GM04504 (cell line): Measurements from ENCODE around the gene DNAH8.

ENCODE experiments used
- DNase-seq: peaks from one replicate; pipeline ENCODE4 v3.0.0-alpha.2; 2012; ENCODE audit warnings: low read depth

Gene DNAH8

GRCh38 chr6:38799529-38800184 lies 84.5 kb downstream of the DNAH8 start:
- no peak for DNase-seq

DNA sequence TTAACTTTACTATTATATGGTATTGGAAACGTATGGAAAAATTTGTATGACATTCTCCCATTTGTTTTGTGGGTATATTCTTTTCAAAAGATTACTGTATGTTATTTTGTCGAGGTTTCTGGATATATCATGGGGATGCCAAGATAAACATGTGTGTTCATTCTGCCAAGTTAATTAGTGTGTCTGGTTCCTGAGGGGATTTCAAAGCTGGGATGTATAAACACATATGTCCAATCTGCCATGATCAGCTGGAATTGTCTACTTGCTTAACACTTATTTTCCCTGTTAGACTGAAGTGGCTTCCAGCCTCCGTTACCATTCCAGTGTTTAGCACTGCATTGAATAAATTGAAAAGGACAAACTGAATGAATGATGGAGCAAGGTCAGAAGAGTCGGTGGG lies 86.2 kb downstream of the DNAH8 start:
- DNase-seq = no peak

DNA sequence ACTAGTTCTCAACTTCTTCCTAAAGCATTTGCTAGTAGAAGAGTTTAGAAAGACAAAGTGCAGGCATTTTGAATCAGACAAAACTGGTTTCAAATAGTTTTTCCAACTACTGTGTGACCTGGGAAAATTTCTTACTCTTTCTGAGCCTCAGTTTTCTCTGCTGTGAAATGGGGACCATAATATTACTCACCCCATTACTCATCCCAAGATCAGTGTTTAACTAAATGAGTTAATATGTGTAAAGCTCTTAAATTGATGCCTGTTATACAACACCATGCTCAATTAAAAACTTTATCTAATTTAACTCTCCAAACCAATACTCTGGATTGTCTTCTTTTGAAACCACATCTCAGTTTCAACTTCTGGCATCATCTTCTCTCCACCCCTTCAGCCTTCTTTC lies 87.4 kb downstream of the DNAH8 start:
- DNase-seq = no peak

GRCh38 chr6:38803129-38803528 lies 88.0 kb downstream of the DNAH8 start:
- no peak for DNase-seq

- DNase-seq = no peak
Observed at GRCh38 chr6:38804358-38804757, 89.2 kb downstream of the DNAH8 start.

DNA sequence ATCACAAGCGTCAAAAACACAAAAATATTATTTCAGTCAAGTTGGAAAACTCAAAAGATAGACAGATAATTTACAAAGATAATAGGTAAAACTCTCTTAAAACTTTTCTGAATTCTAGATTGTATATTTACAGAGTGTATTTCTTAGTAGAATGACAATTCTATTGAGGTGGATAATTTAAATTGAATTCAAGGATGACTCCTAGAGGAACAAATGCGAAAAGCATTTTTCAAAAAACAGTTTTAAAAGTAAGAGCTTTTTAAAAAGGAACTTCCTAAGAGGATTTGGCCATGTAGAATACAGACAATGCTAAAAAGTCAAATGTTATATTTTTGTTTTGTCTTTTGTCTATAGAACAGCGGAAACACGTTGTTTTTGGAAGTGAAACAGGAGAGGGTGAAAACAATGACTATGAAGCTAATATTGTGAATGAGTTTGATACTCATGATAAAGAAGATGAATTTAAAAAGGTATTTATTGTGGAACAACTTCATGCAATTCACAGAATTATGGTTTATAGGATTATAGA lies 90.1 kb downstream of the DNAH8 start:
- DNase-seq = no peak

GRCh38 chr6:38805692-38806091 lies 90.6 kb downstream of the DNAH8 start:
- DNase-seq = no peak

DNA sequence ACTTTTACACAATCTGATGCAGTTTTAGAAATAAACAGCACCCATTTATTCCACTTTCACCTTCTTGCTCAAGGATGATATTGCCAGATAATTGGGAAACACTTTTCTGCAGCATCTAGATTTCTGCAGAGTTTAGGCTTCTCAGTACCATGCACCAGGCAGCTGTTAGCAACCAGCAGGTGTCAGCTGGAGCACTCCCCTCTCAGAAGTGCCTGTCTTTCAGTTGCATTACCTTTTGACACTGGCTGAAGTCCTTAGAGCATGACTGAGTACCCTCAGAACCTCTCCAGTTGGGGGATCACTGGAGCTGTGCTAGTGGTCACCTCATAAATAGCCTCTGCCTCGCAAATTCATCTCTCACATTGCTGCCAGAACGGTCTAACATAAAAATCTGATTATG lies 91.2 kb downstream of the DNAH8 start:
- DNase-seq = no peak

- DNase-seq = no peak
Observed at GRCh38 chr6:38806833-38807232, 91.7 kb downstream of the DNAH8 start.

- no peak for DNase-seq
Observed at GRCh38 chr6:38808039-38808438, 92.9 kb downstream of the DNAH8 start.

DNA sequence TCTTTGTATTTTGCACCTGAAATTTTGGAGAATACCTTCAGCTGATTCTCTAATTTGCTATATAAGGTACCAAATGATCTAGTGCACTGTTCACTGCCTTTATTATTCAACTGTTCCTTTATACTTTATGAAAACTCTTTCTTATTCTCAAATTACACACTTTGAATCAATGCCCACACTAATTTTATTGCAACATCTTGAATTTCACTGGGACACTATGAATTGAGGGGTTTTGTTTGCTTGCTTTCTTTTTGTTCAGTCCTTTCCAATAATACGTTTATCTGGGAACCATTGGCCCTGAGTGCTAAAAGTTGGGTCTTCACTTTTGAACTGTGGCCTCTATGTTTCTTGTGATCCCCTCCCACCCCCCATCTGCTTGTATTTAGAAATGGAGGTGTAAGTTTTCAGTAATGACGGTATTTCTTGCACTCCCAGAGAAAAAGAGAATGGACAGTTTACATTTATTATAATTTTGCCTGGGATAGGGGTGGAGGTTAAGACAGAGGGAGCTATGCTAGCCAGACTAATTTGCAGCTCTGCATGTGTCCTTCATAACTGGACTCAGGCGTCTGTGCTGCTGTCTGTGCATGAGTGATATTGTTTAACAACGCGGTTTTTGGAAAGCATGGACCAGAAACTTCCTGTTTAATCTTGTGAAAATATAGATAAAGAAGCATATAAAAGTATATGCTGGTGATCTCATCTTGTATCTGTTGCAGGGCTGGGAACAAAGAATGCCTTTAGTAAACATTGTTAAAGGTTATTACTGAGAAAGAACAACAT lies 98.1 kb downstream of the DNAH8 start:
- no peak for DNase-seq

DNA sequence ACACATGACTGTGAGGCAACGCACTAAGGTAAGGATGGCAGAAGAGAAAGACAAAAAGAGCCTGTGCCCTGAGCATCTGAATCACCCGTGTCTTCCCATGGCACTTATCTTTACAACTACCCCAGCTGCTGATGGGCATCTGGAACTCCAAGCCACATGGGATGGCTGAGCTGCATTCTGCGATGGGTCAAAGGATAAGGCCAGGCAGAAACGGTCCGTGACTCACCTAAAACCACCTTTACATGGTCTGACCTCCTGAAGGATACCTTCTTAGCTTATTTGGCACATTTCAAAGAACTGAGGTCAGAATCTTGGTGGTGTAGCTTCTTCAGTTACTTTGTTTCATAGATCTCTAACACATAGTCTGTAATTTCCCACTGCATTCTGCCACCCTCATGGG lies 99.7 kb downstream of the DNAH8 start:
- DNase-seq = no peak

DNA sequence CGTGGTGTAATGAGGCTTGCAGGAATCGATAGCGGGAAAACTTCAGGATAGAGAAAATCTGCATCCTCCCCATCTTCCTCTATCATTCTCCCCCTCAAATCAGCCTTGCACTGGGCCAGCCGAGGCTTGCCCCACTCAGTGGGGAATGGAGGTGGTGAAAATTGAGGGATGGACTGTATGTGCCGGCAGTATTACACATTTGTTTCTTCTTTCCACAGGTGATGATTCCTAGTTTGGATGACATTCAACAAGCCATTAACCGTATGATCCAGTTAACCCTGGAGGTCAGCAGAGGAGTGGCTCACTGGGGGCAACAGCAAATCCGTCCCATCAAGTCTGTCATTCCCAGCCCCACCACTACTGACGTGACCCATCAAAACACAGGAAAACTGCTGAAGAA lies 100.1 kb downstream of the DNAH8 start:
- no peak for DNase-seq

DNA sequence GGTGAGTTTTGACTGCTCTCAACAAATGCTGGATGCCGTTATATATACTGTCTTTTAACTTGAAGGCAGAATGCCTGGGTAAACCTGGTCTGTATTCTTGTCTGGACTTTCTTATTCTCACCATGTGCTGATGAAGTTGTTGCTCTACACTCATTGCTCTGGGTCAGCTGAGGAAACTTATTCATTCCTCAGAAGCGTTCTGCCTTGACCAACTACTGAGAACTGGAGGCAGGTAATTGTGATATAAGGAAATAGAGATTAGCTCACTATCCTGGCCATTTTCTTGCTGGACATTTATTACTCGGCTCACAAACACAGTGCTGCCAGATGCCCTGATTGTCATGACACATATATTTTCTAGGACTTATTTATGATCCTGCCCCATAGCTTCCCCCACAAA lies 103.6 kb downstream of the DNAH8 start:
- no peak for DNase-seq

- DNase-seq = no peak
Observed at GRCh38 chr6:38822963-38823362, 107.9 kb downstream of the DNAH8 start.

GRCh38 chr6:38824243-38824894 lies 109.3 kb downstream of the DNAH8 start:
- DNase-seq = no peak

DNA sequence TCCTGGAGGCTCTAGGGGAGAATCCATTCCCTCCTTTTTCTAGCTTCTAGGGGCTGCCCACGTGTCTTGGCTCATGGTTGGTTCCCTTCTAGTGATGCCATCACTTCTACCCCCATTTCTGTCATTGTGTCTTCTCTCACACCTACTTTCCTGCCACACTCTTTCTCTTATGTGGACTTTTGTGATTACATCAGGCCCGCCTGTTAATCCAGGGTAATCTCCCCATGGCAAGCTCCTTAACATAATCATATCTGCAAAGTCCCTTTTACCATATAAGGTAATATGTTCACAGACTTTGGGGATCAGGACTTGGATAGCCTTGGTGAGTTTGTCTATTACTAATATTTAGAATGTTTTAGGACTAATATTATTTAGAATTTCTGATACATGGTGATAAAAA lies 111.9 kb downstream of the DNAH8 start:
- DNase-seq = no peak

DNA sequence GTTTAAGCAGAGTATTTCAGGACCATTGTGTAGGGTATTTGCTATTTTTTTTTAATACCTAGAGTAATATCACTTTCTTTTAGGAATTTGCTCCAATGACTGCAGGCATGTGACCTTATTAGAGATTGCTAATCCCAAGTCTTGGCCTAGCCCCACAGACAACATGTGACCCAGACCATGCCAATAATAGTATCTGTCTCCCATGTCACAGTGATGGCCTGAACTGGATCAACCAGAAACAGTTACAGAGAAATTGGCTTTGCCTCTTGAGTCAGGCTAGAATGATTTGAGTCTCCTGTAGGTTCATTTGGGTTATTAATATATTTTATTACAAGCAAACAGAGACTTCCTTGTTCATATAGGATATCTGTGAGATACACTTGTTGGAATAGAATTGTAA lies 116.8 kb downstream of the DNAH8 start:
- DNase-seq = no peak

- no peak for DNase-seq
Observed at GRCh38 chr6:38833320-38833719, 118.2 kb downstream of the DNAH8 start.

DNA sequence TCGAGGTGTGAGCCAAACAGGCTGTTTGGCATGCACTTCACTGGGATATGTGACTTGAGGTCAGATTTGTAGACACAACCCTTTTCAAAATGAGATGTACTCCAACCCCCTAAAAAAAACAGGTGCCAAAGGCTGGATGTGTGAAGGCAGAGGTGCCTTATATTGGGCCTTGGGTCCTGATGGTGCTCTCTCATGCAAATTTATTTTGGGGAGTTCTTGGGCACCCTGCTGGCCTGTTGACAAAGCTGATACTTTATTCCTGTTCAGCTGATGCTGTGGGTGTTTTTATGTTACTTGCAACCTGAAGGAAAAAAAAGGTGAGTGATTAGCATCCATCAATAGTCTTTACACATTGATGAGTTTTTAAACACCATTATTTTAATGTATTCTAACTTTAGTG lies 121.5 kb downstream of the DNAH8 start:
- DNase-seq = no peak

DNA sequence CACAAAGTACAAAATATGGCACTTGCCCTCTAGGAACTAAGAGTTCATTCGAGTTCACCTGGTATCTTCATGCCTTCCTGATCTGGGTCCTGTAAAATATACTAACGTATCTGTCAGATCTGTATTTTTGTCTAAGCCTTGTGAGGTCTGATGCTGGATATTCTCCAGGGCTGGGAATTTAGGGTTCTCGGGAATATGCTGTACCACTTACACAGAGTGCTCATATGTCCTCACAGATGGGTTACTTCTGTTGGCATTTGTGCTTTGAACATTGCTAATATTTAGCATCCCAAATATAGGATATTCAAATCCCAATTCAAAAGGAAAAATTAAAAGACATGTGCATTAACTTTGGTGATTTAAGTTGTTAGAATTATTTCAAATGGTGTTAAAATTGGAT lies 122.0 kb downstream of the DNAH8 start:
- no peak for DNase-seq

- no peak for DNase-seq
Observed at GRCh38 chr6:38843798-38844197, 128.7 kb downstream of the DNAH8 start.

- no peak for DNase-seq
Observed at GRCh38 chr6:38845931-38846330, 130.8 kb downstream of the DNAH8 start.
